IMR-90 (cell line): ENCODE measurements around the gene DCC. TPM values are rescaled to one million over a fixed set of nuclear protein-coding genes. Genes with fewer than 3 reads are reported as not detected.

Experiments
- ATAC-seq: fragments of 200-7000 bp; cut with Tn5 transposase; 2 replicates; pipeline ENCODE4 v1.9.1; 2020; ENCODE audit warnings: low read depth, mild to moderate bottlenecking, moderate library complexity
- BruUV-seq: library from RNA; stranded (reverse); fragments of 400-500 nt; replicated peaks from 2 replicates; lab custom pipeline; 2021; lab: Mats Ljungman, UMichigan
- CTCF ChIA-PET: fragments of 300-600 bp; formaldehyde crosslinking; extraction: SDS; loops from one replicate; lab custom pipeline; 2021; ENCODE audit warnings: antibody characterized with exemption; lab: Yijun Ruan, JAX
- POLR2A ChIA-PET: fragments of 300-600 bp; sonication (Branson Sonifier 250); formaldehyde crosslinking; loops from one replicate; lab custom pipeline; 2022; ENCODE audit warnings: antibody characterized with exemption; ENCODE audit not compliant: unreplicated experiment; lab: Charles Lee
- DNase-seq: peaks from one replicate; pipeline ENCODE4 v3.0.0; 2013
- H2AFZ ChIP-seq: replicated peaks from 2 replicates; pipeline ENCODE3; 2013; ENCODE audit warnings: low read length, mild to moderate bottlenecking; ENCODE audit not compliant: poor library complexity
- H2AK5ac ChIP-seq: 2 replicates; pipeline ENCODE4 v1.6.1; 2013; ENCODE audit warnings: low read depth, low read length, inconsistent platforms
- H2AK9ac ChIP-seq: replicated peaks from 2 replicates; pipeline ENCODE3; 2013; ENCODE audit warnings: mild to moderate bottlenecking, low read depth, low read length, moderate library complexity; ENCODE audit not compliant: poor library complexity
- H2BK120ac ChIP-seq: 2 replicates; pipeline ENCODE4 v1.6.1; 2013; ENCODE audit warnings: low read depth, low read length, inconsistent platforms
- H2BK15ac ChIP-seq: 3 replicates; pipeline ENCODE4 v1.6.1; 2013; ENCODE audit warnings: low read depth, low read length, inconsistent platforms
- H2BK20ac ChIP-seq: 2 replicates; pipeline ENCODE4 v1.6.1; 2013; ENCODE audit warnings: low read depth, mild to moderate bottlenecking, inconsistent platforms, low read length, moderate library complexity
- H2BK5ac ChIP-seq: 2 replicates; pipeline ENCODE4 v1.6.1; 2013; ENCODE audit warnings: mild to moderate bottlenecking, low read depth, low read length, inconsistent platforms; ENCODE audit not compliant: poor library complexity, severe bottlenecking
- H3K14ac ChIP-seq: replicated peaks from 2 replicates; pipeline ENCODE4 v1.6.1; 2013; ENCODE audit warnings: low read depth, low read length, inconsistent platforms
- H3K18ac ChIP-seq: 2 replicates; pipeline ENCODE4 v1.6.1; 2013; ENCODE audit warnings: low read depth, low read length, control low read depth
- H3K23ac ChIP-seq: 2 replicates; pipeline ENCODE4 v1.6.1; 2013; ENCODE audit warnings: low read depth, low read length, inconsistent platforms
- H3K27ac ChIP-seq: 2 replicates; pipeline ENCODE4 v1.5.1; 2013; ENCODE audit warnings: mild to moderate bottlenecking, control low read depth, low read length; ENCODE audit not compliant: insufficient read depth
- H3K27me3 ChIP-seq: 2 replicates; pipeline ENCODE4 v1.6.1; 2013; ENCODE audit warnings: low read length; ENCODE audit not compliant: control insufficient read depth, insufficient read depth
- H3K36me3 ChIP-seq: 2 replicates; pipeline ENCODE4 v1.6.1; 2013; ENCODE audit warnings: low read length, mixed read lengths; ENCODE audit not compliant: control insufficient read depth, insufficient read depth
- H3K4ac ChIP-seq: 2 replicates; pipeline ENCODE4 v1.6.1; 2013; ENCODE audit warnings: low read depth, low read length, inconsistent platforms
- H3K4me1 ChIP-seq: 2 replicates; pipeline ENCODE4 v1.6.1; 2013; ENCODE audit warnings: low read length, mixed read lengths; ENCODE audit not compliant: control insufficient read depth, insufficient read depth
- H3K4me2 ChIP-seq: 2 replicates; pipeline ENCODE4 v1.6.1; 2013; ENCODE audit warnings: low read depth, mild to moderate bottlenecking, control low read depth, low read length, moderate library complexity
- H3K4me3 ChIP-seq: 2 replicates; pipeline ENCODE4 v1.5.1; 2013; ENCODE audit warnings: low read depth, mild to moderate bottlenecking, control low read depth, low read length, moderate library complexity; ENCODE audit not compliant: insufficient read depth
- H3K56ac ChIP-seq: 2 replicates; pipeline ENCODE4 v1.6.1; 2013; ENCODE audit warnings: low read length, inconsistent platforms; ENCODE audit not compliant: insufficient read depth; ENCODE audit errors: extremely low read depth
- H3K79me1 ChIP-seq, 2 experiments: 2 replicates each; pipeline ENCODE4 v1.6.1; 2013; ENCODE audit warnings: low read length in 2 of 2, inconsistent platforms in 1 of 2, low read depth in 1 of 2
- H3K9ac ChIP-seq: 2 replicates; pipeline ENCODE4 v1.6.1; 2013; ENCODE audit warnings: low read depth, low read length, control low read depth
- H3K9me1 ChIP-seq: 2 replicates; pipeline ENCODE4 v1.6.1; 2013; ENCODE audit warnings: low read length, inconsistent platforms; ENCODE audit not compliant: insufficient read depth
- H3K9me3 ChIP-seq: 2 replicates; pipeline ENCODE4 v1.6.1; 2013; ENCODE audit warnings: low read length; ENCODE audit not compliant: control insufficient read depth, insufficient read depth
- H4K20me1 ChIP-seq: 2 replicates; pipeline ENCODE4 v1.6.1; 2013; ENCODE audit warnings: low read length, inconsistent platforms; ENCODE audit not compliant: insufficient read depth
- H4K5ac ChIP-seq: 2 replicates; pipeline ENCODE4 v1.6.1; 2013; ENCODE audit warnings: mild to moderate bottlenecking, low read depth, low read length, control low read depth
- H4K8ac ChIP-seq, 2 experiments: 2 replicates each; pipeline ENCODE4 v1.6.1; 2013; ENCODE audit warnings: low read depth in 2 of 2, low read length in 2 of 2, control low read depth in 1 of 2, inconsistent platforms in 1 of 2
- H4K91ac ChIP-seq: 2 replicates; pipeline ENCODE4 v1.6.1; 2013; ENCODE audit warnings: low read depth, low read length, inconsistent platforms; ENCODE audit not compliant: insufficient read depth
- POLR2A ChIP-seq: IDR thresholded peaks from 2 replicates; pipeline ENCODE4 v1.6.1; 2012; ENCODE audit warnings: mild to moderate bottlenecking, low read depth, low read length
- RCOR1 ChIP-seq: IDR thresholded peaks from 2 replicates; pipeline ENCODE4 v1.6.1; 2012; ENCODE audit warnings: mild to moderate bottlenecking, low read length, improper control_type of control experiment; ENCODE audit not compliant: insufficient replicate concordance
- WGBS, 2 experiments: methylation state at CpG; one replicate each; pipeline versions ENCODE4 v1.1.5 to v1.1.7; 2013; ENCODE audit warnings: missing lambda C conversion rate in 2 of 2; ENCODE audit not compliant: insufficient read length in 1 of 2; ENCODE audit errors: extremely low coverage in 2 of 2; 5-methylcytosine and 5-hydroxymethylcytosine counted together
- dilution Hi-C: fragments of 300-500 bp; cut with HindIII; formaldehyde crosslinking; loops from one replicate; pipeline ENCODE4 v1.14.3; 2018; ENCODE audit warnings: low sequenced_read_pairs; ENCODE audit not compliant: unreplicated experiment
- in situ Hi-C: fragments of 300-500 bp; cut with MboI; formaldehyde crosslinking; loops from 3 replicates; pipeline ENCODE4 v1.14.3; 2019; ENCODE audit warnings: low sequenced_read_pairs, inconsistent platforms, mixed read lengths
- intact Hi-C: fragments of 100-400 bp; cut with micrococcal nuclease; formaldehyde crosslinking; loops from 2 replicates; pipeline ENCODE4 v1.10.0; 2022
- polyA plus RNA-seq, 3 experiments: library from polyadenylated mRNA; depleted of rRNA; stranded (reverse); fragments of >200 nt; gene quantifications; 2 replicates each; pipeline ENCODE4 v1.2.3, GENCODE V29; 2012; ENCODE audit warnings: low replicate concordance in 1 of 3
- total RNA-seq: library from RNA; depleted of rRNA; stranded (reverse); fragments of >200 nt; gene quantifications from 2 replicates; pipeline ENCODE4 v1.2.3, GENCODE V29; 2012

DCC gene
- total and polyA plus RNA-seq, 2 of the 4 experiments (the other 2 are of a cell fraction), result 0.31 to 0.54 TPM

DNA sequence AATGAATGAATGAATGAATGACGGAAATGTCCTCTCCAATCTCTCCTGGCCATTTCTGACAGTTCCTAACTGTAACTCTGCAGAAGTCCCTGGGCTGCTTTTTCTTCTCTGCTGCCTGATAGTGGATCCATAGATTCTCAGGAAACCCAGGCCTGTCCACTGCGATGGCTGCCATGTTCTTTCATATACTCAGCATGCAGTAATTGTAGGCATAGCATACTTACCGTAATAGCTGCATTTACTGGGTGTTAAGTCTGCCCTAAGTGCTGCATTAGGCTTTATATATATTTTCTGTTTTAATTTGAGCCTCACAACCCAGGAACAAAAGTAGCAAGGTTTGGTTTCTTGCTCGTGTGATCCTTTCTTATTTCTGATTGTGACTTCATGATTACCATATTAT lies 122.9 kb downstream of the DCC start:
- POLR2A ChIA-PET, result no interaction called here
- DNase-seq, result no peak
- WGBS, 2 experiments, result no CpG with 5 or more reads among the region's 4 CpGs

More for the DNA sequence above, 122.9 kb downstream of the DCC start:
- BruUV-seq, result no TSS peak
- H4K5ac ChIP-seq, result no peak overlapping the region
- H3K27me3 ChIP-seq, result no peaks in the 10 kb centered on the region
- CTCF ChIA-PET, result no interaction called here
- H3K36me3 ChIP-seq, result no peaks in the 10 kb centered on the region
- H3K9ac ChIP-seq, result no peak overlapping the region
- no peak overlapping the region for H3K23ac ChIP-seq
- no peak overlapping the region for H3K27ac ChIP-seq
- TF ChIP-seq RCOR1 (no peak), POLR2A (no peak)
- no peak overlapping the region for H3K56ac ChIP-seq
- intact Hi-C loops, result no loop called here
- no peak overlapping the region for H3K18ac ChIP-seq
- no peaks in the 10 kb centered on the region for H3K4me1 ChIP-seq
- no peak overlapping the region for H2BK120ac ChIP-seq
- no peaks in the 10 kb centered on the region for H3K79me1 ChIP-seq
- no peak overlapping the region for H4K91ac ChIP-seq
- no peak overlapping the region for H2AFZ ChIP-seq
- no peak overlapping the region for H3K4ac ChIP-seq
- ATAC-seq, result no peak
- H3K4me2 ChIP-seq, result no peak overlapping the region
- H2BK5ac ChIP-seq, result no peak overlapping the region
- no peak overlapping the region for H3K14ac ChIP-seq
- no peak overlapping the region for H2AK9ac ChIP-seq
- no peaks in the 10 kb centered on the region for H4K20me1 ChIP-seq
- H4K8ac ChIP-seq, result no peak overlapping the region
- H3K9me1 ChIP-seq, result no peaks in the 10 kb centered on the region
- no peak overlapping the region for H2BK15ac ChIP-seq
- dilution Hi-C loops, result no loop called here
- in situ Hi-C loops, result no loop called here
- no peak overlapping the region for H2BK20ac ChIP-seq
- no peak overlapping the region for H2AK5ac ChIP-seq
- H3K9me3 ChIP-seq, result peaks cover 5% of the 10 kb centered on the region
- no peak overlapping the region for H3K4me3 ChIP-seq
